GM19025 (cell line): ENCODE measurements around the gene OSBPL10.
"Not testable (repeated sequence)": the region's sequence is repeated elsewhere in the genome, so short reads cannot be mapped to it uniquely, and the experiment has no call there.

Experiments
- ATAC-seq: cut with Tn5 transposase; IDR thresholded peaks from one replicate; pipeline ENCODE4 v1.9.1; 2021; ENCODE audit warnings: mild to moderate bottlenecking, low read depth, moderate library complexity; ENCODE audit not compliant: unreplicated experiment

OSBPL10 gene

DNA sequence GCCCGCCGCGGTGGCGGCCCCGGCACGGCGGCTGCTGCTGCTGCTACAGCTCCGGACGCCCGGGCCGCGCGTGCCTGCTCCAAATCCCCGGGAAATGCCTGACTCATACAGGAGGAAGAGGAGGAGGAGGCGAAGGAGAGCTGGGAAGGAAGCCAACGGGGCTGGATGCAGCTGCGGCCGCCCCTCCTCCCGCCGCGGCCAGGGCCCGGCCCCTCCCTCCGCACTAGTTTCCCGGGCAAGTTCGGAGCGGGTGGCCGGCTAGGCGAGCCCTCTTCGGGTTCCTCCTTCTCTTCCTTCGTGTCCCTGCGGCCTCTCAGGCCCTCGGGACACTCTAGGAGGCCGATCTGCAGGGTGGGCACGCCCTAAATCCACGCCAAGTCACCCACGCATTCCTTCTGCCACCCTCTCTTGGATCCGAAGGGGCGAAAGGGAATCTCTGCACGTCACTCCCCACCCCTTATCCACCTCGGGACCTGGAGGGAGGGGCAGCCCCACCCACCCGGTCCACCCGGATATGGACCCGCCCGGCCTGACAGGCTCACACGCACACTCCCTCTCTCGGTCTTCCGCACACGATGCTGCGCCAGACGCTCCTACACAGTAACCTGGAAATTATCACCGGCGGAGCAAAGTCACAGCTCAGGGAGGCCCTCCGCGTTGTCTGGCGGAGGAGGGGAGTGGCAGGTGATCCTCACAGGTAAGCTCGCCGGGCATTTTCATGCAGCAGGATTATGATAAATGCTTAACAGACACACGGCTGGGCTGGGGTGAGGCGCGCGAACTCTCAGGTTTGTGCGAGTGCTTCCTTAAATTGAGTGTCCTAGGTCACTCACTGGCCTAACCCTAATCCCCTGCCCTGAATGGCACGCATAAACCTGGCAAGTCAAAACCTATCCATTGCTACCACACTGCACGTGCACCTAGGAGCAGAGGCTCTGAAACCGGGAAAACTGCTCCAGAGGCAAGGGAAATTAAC, at the start of gene OSBPL10, which contains the start of gene ZNF860:
TSS of gene OSBPL10 (minus strand) at position 57 of the 976 bp plus-strand sequence. CDS start 83 bp downstream, outside the sequence.
TSS of gene ZNF860 (plus strand) at position 545 of the 976 bp plus-strand sequence. CDS start 7,330 bp downstream, outside the sequence.
- ATAC-seq = no peak

DNA sequence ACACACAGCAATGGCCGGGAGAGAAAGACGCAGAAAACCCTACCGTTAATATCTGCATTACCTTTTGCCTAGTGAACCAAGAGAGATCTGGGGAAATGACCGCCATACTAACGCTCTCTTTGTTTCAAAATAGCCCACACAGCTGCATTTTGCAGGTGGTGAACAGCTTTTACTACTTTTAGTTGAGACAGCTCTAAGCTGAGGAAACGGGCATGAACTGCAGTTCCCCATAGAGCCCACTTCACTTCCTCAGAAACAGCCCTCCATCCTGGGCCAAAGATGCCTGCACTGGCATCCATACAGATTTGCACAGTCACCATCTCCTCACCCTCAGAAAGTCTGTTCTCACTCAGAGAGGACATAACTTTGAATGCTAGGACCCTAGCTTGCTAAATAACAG, 45.5 kb upstream of the OSBPL10 start:
- no peak for ATAC-seq

DNA sequence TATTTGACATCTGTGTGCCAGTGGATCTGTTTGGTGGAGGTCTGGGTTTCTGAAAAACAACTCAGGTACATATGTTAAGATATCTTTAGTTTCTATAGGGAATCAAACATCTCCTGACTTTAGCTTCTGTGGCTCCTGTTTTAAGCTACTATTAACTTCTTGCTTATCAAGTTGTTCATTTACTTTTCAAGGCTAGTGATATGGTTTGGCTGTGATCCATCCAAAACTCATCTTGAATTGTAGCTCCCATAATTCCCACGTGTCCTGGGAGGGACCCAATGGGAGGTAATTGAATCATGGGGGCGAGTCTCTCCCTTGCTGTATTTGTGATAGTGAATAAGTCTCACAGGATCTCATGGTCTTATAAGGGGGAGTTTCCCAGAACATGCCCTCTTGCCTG, 41.9 kb upstream of the OSBPL10 start:
- ATAC-seq = no peak

GRCh38 chr3:32021748-32022147, 40.7 kb upstream of the OSBPL10 start:
- no peak for ATAC-seq

DNA sequence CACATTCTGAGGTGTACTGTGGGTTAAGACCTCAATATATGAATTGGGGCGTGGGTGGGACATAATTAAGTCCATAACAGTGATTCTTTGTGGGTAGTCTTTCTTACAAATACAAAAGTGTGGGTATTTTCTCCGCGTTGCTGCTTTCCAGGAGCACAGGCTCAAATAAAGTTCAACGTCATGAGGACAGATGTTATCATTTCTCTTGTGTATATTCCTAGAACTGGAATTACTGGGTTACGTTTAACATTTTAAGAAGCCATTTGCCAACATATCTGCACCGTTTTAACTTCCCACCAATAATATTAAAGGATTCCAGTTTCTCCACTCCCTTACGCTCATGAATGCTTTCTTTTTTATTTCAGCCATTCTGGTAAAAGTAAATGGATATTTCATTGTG, 40.1 kb upstream of the OSBPL10 start:
- no peak for ATAC-seq

DNA sequence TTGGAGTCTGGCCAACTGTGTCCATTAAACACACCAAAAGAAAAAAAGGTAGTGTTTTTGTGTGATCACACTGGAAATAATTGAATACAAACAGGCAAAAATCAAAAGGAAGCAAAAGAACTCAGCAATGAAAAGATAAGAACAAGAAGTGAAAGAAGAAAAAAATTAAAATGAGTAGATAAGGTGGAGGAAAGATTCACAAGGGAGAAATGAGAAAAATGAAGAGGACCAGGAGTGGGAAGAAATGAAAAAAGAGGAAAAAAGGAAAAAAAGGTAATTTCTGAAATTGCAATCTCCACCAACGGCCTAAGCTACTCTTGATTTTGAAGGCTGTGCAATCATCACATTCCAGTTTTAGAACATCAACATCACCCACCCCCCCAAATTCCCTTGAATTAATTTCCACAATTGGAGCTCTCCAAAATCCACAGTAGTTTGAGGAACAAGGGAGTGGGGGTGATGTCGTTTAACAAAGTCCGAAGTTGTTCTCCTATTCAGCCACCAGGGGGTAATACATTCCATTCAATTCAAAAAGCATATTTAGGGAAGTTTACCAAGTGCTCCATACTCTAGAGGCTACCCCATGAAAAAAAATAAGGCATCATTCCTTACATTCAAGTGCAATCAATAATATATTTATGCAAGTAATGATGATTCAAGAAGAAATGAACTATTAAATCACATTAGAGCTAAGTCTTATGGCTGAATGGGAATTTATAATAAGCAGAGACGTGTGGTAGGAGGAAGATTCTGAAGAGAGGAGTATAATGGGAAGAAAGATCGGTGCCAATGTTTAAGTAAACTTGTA, 37.9 kb upstream of the OSBPL10 start:
- no peak for ATAC-seq

DNA sequence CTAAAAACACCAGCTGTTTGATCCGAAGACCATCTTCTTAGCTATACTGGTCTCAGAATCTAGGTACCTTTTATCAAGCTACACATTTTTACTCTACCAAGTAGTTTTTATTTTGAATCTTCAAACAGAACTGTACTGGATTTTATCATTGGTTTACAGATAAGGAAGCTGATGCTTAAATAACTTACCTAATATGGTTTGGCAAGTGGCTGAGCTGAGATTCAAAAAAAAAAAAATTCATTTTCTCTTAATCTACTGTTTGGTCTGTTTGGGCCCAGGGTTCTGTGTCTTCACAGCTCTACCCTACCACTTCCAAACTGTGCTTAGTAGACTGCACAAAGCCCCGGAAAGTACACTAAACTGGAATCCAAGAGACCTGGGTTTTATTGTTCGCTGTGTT, 36.2 kb upstream of the OSBPL10 start:
- ATAC-seq = no peak

- ATAC-seq = not testable (repeated sequence)
Observed at GRCh38 chr3:32015638-32016037, 34.6 kb upstream of the OSBPL10 start.

- ATAC-seq = not testable (repeated sequence)
Observed at GRCh38 chr3:32010699-32011098, 29.6 kb upstream of the OSBPL10 start.

DNA sequence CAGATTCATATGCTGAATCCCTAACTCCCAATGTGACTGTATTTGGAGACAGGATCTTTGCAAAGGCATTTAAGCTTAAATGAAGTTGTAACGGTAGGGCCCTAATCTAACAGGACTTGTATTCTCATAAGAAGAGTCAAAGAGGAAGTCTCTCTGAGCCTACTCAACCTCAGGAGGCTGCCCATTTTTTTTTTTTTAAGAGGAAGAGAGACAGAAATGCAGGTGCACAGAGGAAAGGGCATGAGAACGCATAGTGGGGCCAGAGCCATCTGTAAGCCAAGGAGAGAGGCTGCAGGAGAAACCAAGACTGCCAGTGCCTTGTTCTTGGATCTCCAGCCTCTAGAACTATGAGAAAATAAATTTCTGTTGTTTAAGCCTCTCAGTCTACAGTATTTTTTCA, 28.9 kb upstream of the OSBPL10 start:
- ATAC-seq = no peak

- ATAC-seq = no peak
Observed at GRCh38 chr3:32009101-32009500, 28.0 kb upstream of the OSBPL10 start.

GRCh38 chr3:32004113-32004765, 23.2 kb upstream of the OSBPL10 start:
- no peak for ATAC-seq

GRCh38 chr3:32003380-32003779, 22.3 kb upstream of the OSBPL10 start:
- ATAC-seq = no peak

DNA sequence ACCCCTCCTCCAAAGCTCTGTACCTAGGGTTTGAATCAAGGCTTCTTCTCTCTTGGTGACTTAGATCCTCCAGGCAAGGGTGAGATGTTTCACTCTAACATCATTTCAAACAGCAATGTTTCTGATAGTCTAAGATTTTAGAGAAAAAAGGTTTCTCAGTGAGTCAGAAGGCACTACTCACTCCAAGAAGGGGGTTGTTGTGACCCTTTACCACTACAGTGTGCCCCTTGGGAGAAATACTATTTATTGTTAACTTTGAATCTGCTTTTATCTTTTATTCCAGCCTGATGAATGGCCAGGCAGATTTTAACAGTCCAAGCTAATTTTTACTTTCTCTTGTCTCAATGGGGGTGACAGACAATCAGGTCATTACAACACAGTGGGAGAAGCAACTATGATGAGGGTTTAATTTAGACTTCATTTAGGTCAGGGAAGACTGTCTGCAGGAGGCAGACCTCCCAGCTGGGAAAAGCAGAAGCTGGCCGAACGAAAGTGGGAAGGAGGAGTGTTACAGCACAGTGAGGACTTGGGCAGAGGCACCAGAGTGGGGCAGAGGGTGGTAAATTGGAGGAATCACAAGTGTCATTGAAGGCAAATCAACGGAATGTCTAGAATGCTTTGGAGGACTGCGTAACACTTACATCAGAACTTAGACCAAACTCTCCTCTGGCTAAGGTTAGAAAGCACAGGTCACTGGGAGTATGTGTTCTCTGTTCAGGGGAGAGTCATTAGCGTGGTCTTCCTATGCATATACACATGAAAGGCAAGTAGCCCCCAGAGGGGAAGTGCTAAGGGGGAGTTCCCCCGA, 21.7 kb upstream of the OSBPL10 start:
- no peak for ATAC-seq

DNA sequence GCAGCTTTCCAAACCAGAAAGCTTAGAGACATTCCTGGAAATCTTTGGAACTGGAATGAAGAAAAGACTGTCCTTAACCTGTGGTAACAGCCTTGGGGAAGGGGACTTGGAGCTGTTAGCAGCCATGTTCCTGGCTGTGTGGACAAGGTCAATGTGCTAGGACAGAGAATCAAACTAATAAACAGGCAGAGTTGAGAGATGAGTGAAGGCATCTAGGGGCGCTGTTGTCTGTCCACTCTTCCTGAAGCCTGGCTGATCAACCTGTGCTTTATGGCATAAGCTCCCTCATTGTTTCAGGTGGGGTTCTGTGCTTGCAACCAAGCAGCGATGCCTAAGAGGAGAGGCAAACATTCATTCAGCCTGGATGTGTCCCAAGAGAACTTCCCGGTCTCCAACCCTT, 19.8 kb upstream of the OSBPL10 start:
- ATAC-seq = no peak

- no peak for ATAC-seq
Observed at GRCh38 chr3:31999907-32000439, 18.9 kb upstream of the OSBPL10 start.

DNA sequence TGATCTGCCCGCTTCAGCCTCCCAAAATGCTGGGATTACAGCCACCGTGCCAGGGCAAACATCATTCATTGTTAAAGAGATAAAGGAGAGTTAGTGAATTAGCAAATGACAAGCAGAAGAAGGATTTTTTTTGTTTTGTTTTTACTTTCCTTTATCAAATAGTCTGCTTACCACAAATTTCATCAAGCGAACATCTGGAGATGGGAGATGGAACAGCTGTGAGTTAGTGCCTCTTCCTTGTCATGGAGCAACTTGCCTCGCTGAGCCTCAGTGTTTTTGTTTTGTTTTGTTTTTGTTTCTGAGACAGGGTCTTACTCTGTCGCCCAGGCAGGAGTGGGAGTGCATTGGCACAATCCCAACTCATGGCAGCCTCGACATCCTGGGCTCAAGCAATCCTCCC, 16.4 kb upstream of the OSBPL10 start:
- ATAC-seq = no peak

DNA sequence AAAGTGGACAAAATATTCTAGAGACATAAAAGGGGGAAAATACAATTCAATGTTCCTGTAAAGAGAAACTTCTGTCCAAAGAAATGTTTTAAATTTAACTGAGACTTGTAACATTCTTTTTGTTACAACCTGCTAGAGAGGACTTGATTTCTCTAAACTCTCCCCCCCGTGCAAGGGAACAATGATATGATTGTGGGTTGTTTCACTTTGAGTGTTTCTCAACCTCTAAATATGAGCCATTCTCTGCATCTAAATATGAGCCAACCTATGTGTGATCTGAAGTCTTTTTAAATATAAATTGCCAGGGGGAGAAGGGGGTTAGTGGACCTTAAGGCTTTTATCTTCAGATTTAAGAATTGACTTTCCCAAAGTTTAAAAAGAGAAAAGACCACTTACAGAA, 15.1 kb upstream of the OSBPL10 start:
- no peak for ATAC-seq

- not testable (repeated sequence) for ATAC-seq
Observed at GRCh38 chr3:31995026-31995425, 14.0 kb upstream of the OSBPL10 start.

DNA sequence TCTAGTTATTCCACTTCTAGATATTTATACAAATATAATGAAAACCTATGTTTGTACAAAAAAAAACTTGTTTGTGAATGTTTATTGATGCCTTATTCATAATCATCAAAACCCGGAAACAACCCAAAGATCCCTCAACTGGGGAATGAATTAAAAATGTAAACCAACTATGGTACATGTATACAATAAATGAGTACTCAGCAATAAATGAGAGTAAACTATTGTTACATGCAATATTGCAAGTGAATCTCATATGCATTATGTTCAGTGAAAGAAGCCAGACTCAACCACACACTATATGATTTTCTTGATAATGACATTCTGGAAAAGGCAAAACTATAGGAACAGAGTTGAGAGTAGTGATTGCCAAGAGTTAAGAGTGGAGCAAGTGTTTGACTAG, 12.8 kb upstream of the OSBPL10 start:
- ATAC-seq = no peak
